HepG2 (cell line): Measurements from ENCODE around the gene ST6GALNAC2. TPM values are rescaled to one million over a fixed set of nuclear protein-coding genes. Genes with fewer than 3 reads are reported as not detected.

ENCODE experiments used
- ETV5 ChIP-seq: IDR thresholded peaks from 2 replicates; pipeline ENCODE4 v1.6.1; 2018; ENCODE audit warnings: missing biosample characterization, missing genetic modification reagents, inconsistent platforms, borderline replicate concordance
- IRX3 ChIP-seq: sonication (generic); formaldehyde crosslinking; IDR thresholded peaks from 2 replicates; pipeline ENCODE4 v1.8.1; 2023; ENCODE audit warnings: mild to moderate bottlenecking, low read depth, missing genetic modification reagents, borderline replicate concordance
- NFAT5 ChIP-seq: sonication (generic); formaldehyde crosslinking; IDR thresholded peaks from 2 replicates; pipeline ENCODE4 v1.4.0; 2020; ENCODE audit warnings: missing genetic modification reagents
- SIX1 ChIP-seq: sonication (generic); formaldehyde crosslinking; IDR thresholded peaks from 2 replicates; pipeline ENCODE4 v1.4.0; 2020; ENCODE audit warnings: missing genetic modification reagents, borderline replicate concordance
- SUZ12 ChIP-seq: fragments of 150-350 bp; IDR thresholded peaks from 2 replicates; pipeline ENCODE4 v1.6.1; 2014; ENCODE audit warnings: low read depth, low read length
- ZBTB3 ChIP-seq: sonication (generic); formaldehyde crosslinking; IDR thresholded peaks from 2 replicates; pipeline ENCODE4 v1.4.0; 2020; ENCODE audit warnings: low read depth, mild to moderate bottlenecking, moderate library complexity, missing genetic modification reagents, borderline replicate concordance
- ZFP37 ChIP-seq: sonication (generic); formaldehyde crosslinking; IDR thresholded peaks from 2 replicates; pipeline ENCODE4 v1.4.0; 2020; ENCODE audit warnings: missing genetic modification reagents, borderline replicate concordance
- ZNF17 ChIP-seq: sonication (generic); formaldehyde crosslinking; IDR thresholded peaks from 2 replicates; pipeline ENCODE4 v1.5.0; 2020; ENCODE audit warnings: mild to moderate bottlenecking, missing genetic modification reagents
- ZNF225 ChIP-seq: sonication (generic); formaldehyde crosslinking; IDR thresholded peaks from 2 replicates; pipeline ENCODE4 v1.4.0; 2020; ENCODE audit warnings: mild to moderate bottlenecking, missing genetic modification reagents
- ZNF274 ChIP-seq: sonication (generic); formaldehyde crosslinking; IDR thresholded peaks from 2 replicates; pipeline ENCODE4 v1.5.1; 2020; ENCODE audit warnings: mild to moderate bottlenecking, missing genetic modification reagents
- ZNF30 ChIP-seq: sonication (generic); formaldehyde crosslinking; IDR thresholded peaks from 2 replicates; pipeline ENCODE4 v1.5.0; 2020; ENCODE audit warnings: mild to moderate bottlenecking, missing genetic modification reagents
- ZNF407 ChIP-seq: sonication (generic); formaldehyde crosslinking; IDR thresholded peaks from one replicate; pipeline ENCODE4 v1.5.1; 2020; ENCODE audit warnings: mild to moderate bottlenecking, missing genetic modification reagents; ENCODE audit errors: not compliant biosample characterization
- ZNF589 ChIP-seq: sonication (generic); formaldehyde crosslinking; conservative IDR thresholded peaks from 2 replicates; pipeline ENCODE4 v1.8.0; 2022; ENCODE audit warnings: mild to moderate bottlenecking, moderate library complexity, missing genetic modification reagents
- ZNF781 ChIP-seq: sonication (generic); formaldehyde crosslinking; IDR thresholded peaks from 2 replicates; pipeline ENCODE4 v1.5.1; 2020; ENCODE audit warnings: borderline replicate concordance, mild to moderate bottlenecking, missing genetic modification reagents; ENCODE audit errors: not compliant biosample characterization
- ZSCAN30 ChIP-seq: sonication (generic); formaldehyde crosslinking; IDR thresholded peaks from 2 replicates; pipeline ENCODE4 v1.5.0; 2020; ENCODE audit warnings: mild to moderate bottlenecking, missing genetic modification reagents
- polyA plus RNA-seq, 8 experiments: library from polyadenylated mRNA; depleted of rRNA in 3 of 8; stranded (reverse) in 7 of 8; unstranded in 1 of 8; fragments of >200 nt; fragmentation: Illumina TruSeq in 4 of 8; extraction: Trizol in 4 of 8; gene quantifications; 2 replicates each; pipeline versions ENCODE4 v1.2.1 to v1.2.3, GENCODE V29; 2011 to 2016; ENCODE audit warnings: low read depth in 4 of 8, missing spikeins in 1 of 8, mixed read lengths in 1 of 8; ENCODE audit not compliant: insufficient read depth in 1 of 8
- total RNA-seq, 5 experiments: library from RNA; depleted of rRNA; stranded (reverse); fragments of >200 nt; fragmentation: Illumina TruSeq; extraction: Trizol; gene quantifications; 2 replicates each; pipeline ENCODE4 v1.2.3, GENCODE V29; 2016; ENCODE audit warnings: low read depth in 1 of 5

ST6GALNAC2 gene
- total and polyA plus RNA-seq, 2 of the 13 experiments (the other 11 are each of a cell fraction or from before 2014, with no cell fraction given) = 0.12 to 0.49 TPM

DNA sequence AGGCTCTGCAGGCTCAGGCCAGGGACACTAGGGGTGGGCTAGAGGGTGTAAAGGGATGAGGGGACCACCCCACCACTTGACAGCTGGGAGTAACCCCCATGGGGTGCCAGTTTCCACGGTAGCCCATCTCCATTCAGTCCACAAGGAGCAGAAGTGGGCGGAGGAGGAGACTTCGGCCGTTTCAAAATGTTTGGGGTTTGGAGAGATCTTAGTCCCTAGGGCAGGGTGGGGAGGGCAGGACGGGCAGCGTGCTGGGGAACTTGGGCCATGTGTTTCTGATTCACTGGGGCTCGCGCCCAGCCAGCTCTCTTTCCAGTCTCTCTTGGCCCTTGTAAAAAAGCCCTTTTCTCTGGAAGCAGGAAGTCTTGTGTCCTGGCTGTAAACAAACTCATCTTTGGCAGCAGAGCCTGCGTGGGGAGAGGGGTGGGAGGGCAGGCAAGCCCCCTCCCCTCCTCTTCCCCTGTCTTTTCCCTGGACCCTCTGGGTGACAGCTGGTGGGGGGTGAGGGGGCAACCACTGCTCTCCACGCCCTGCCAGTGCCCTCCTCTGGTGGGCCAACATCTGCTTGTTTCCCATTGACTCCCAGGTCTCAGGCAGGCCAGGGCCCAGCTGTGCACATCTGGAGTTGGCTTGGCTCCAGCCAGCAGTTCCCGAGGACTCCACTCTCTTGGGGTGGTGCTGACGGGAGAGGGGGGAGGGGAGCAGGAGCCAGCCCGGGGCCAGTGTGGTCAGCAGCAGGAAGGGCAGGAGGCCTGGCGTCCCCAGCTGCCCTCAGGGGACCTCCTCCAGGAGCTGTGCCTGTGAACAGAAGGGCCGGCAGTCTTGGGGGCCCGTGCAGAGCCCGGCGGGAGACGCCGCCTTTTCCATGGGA lies 56.2 kb downstream of the ST6GALNAC2 start (continued):
- TF ChIP-seq ZBTB3 (CRISPR knock-in tag) (0 out of 2 replicates have a peak, but pooled peaks have one; percentile 44), ZNF274 (CRISPR knock-in tag) (0 out of 2 replicates have a peak, but pooled peaks have one; percentile 21), ZFP37 (CRISPR knock-in tag) (0 out of 2 replicates have a peak, but pooled peaks have one; percentile 39), NFAT5 (CRISPR knock-in tag) (no peak), SUZ12 (no peak), ZNF17 (CRISPR knock-in tag) (no peak), ETV5 (CRISPR knock-in tag) (no peak; the same call in none of the 2 replicates), IRX3 (CRISPR knock-in tag) (0 out of 2 replicates have a peak, but pooled peaks have one; percentile 45), SIX1 (CRISPR knock-in tag) (no peak), ZNF30 (no peak), ZSCAN30 (CRISPR knock-in tag) (0 out of 2 replicates have a peak, but pooled peaks have one; percentile 8), ZNF589 (CRISPR knock-in tag) (no peak), ZNF225 (no peak), ZNF781 (CRISPR knock-in tag) (peak; percentile 36), ZNF407 (CRISPR knock-in tag) (no peak)
